ENCODE results near the gene YWHAB.

- TF ChIP-seq CTCF (IDR thresholded peaks at IDR 0.05) (no peak), SIN3A (IDR thresholded peaks at IDR 0.05; ENCODE audit: borderline replicate concordance, insufficient read depth, low read depth, low read length) (peak; percentile 64; the same call in 1 of the 2 replicates), REST (IDR thresholded peaks at IDR 0.05; ENCODE audit: insufficient read depth in 1 of 2, low read depth in 2 of 2, low read length in 1 of 2) (no peak)
These were observed at the start of gene YWHAB for GRCh38 chr20:44885392-44886265.
